ENCODE measurements around the gene JAM3. TPM values are rescaled to one million over a fixed set of nuclear protein-coding genes. Genes with fewer than 3 reads are reported as not detected.

JAM3 gene
- total RNA-seq (2022): 1.6 TPM in 2 replicates
- percentile 26 among the genes with signal in this experiment for Bru-seq, nascent RNA
- BruChase-seq, experiment 1, labeled RNA remaining after a 6-hour chase: percentile 28 among the genes with signal in this experiment
- percentile 27 among the genes with signal in this experiment for BruChase-seq, experiment 2, labeled RNA remaining after a 2-hour chase
- long read RNA-seq, transcript JAM3-201 (9 exons, 3,912 nt): major isoform, 5 of 5 reads
- long read RNA-seq, partial matches to known transcripts: 0 of 5 reads
- long read RNA-seq, other reads (novel, unspliced or antisense): 0 of 5 reads

- no peaks in the 10 kb centered on the region for H3K9me3 Mint-ChIP-seq (ENCODE audit: unreplicated experiment)
- H3K27me3 Mint-ChIP-seq (ENCODE audit: insufficient read depth, unreplicated experiment): peaks cover 40% of the 10 kb centered on the region
- TF ChIP-seq CTCF (IDR thresholded peaks at IDR 0.05; ENCODE audit: unreplicated experiment): no peak
- peak within 1 kb of the TSS; percentile 67 for H3K4me3 Mint-ChIP-seq (ENCODE audit: unreplicated experiment)
- intact Hi-C loops (cut with micrococcal nuclease): no loop called here
- BruUV-seq (replicated peaks): no TSS peak
- H3K36me3 Mint-ChIP-seq (ENCODE audit: insufficient read depth, unreplicated experiment): no peaks in the 10 kb centered on the region
- POLR2A ChIA-PET: interaction anchor here (0.9 to 1.2 kb wide), 2 partner anchors 15 to 51 kb away, joined by 3 read pairs; no protein-coding TSS in a partner anchor
- no peaks in the 10 kb centered on the region for H3K4me1 Mint-ChIP-seq (ENCODE audit: insufficient read depth, unreplicated experiment)
- H3K27ac Mint-ChIP-seq (ENCODE audit: low read depth, unreplicated experiment): no peak within 1 kb of the TSS
- DNase-seq (ENCODE audit: unreplicated experiment): no peak
- CTCF ChIA-PET: interaction anchor here (0.6 to 1.1 kb wide), 4 partner anchors 19 to 141 kb away, joined by 3 to 5 read pairs (median 4); no protein-coding TSS in a partner anchor
Observed at GRCh38 chr11:134068829-134069425, at the start of gene JAM3. Gene JAM3 (plus strand): TSS chr11:134069072. CDS start chr11:134069084, 12 bp downstream.

DNA sequence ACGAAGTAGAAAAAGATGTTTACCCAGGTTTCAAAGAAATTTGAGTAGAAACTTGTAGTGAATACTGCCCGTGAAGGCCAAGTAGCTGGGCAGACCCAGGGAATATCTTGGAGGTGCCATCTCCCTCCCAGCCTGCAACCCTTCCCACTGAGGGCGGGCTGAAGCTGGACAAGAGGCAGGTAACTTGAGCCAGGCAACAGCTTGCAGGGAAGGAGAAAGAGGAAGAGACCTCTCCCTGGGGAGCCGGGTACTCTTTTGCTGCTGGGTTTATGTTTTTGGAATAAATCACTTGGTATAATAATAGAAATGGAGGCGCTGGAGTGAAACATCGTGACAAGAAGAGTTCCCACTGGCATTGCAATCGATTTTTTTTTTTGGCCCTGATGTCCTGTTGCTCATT, 49.4 kb upstream of the JAM3 start:
- peaks cover 31% of the 10 kb centered on the region for H3K27me3 Mint-ChIP-seq (ENCODE audit: insufficient read depth, unreplicated experiment)
- BruUV-seq (replicated peaks): no TSS peak
- CTCF ChIA-PET: interaction anchor here (0.8 kb wide), 1 partner anchor 91 kb away, joined by 3 read pairs; no protein-coding TSS in a partner anchor
- no peak overlapping the region for H3K27ac Mint-ChIP-seq (ENCODE audit: low read depth, unreplicated experiment)
- no peak overlapping the region for H3K4me3 Mint-ChIP-seq (ENCODE audit: unreplicated experiment)
- no peaks in the 10 kb centered on the region for H3K9me3 Mint-ChIP-seq (ENCODE audit: unreplicated experiment)
- H3K4me1 Mint-ChIP-seq (ENCODE audit: insufficient read depth, unreplicated experiment): peaks cover 11% of the 10 kb centered on the region
- H3K36me3 Mint-ChIP-seq (ENCODE audit: insufficient read depth, unreplicated experiment): no peaks in the 10 kb centered on the region
- intact Hi-C loops (cut with micrococcal nuclease): no loop called here
- no peak for DNase-seq (ENCODE audit: unreplicated experiment)
- TF ChIP-seq CTCF (IDR thresholded peaks at IDR 0.05; ENCODE audit: unreplicated experiment): no peak
- POLR2A ChIA-PET: no interaction called here

GRCh38 chr11:134020598-134020997, 48.3 kb upstream of the JAM3 start:
- H3K27ac Mint-ChIP-seq (ENCODE audit: low read depth, unreplicated experiment): no peak overlapping the region
- H3K36me3 Mint-ChIP-seq (ENCODE audit: insufficient read depth, unreplicated experiment): no peaks in the 10 kb centered on the region
- no peak overlapping the region for H3K4me3 Mint-ChIP-seq (ENCODE audit: unreplicated experiment)
- no TSS peak for BruUV-seq (replicated peaks)
- peaks cover 29% of the 10 kb centered on the region for H3K27me3 Mint-ChIP-seq (ENCODE audit: insufficient read depth, unreplicated experiment)
- DNase-seq (ENCODE audit: unreplicated experiment): no peak
- ChIA-PET CTCF (interaction anchor here (0.6 kb wide), 1 partner anchor 9 kb away, joined by 3 read pairs; no protein-coding TSS in a partner anchor), POLR2A (no interaction called here)
- intact Hi-C loops (cut with micrococcal nuclease): no loop called here
- peaks cover 22% of the 10 kb centered on the region for H3K4me1 Mint-ChIP-seq (ENCODE audit: insufficient read depth, unreplicated experiment)
- no peaks in the 10 kb centered on the region for H3K9me3 Mint-ChIP-seq (ENCODE audit: unreplicated experiment)
- no peak for TF ChIP-seq CTCF (IDR thresholded peaks at IDR 0.05; ENCODE audit: unreplicated experiment)

GRCh38 chr11:134021326-134021725, 47.5 kb upstream of the JAM3 start:
- Mint-ChIP-seq H3K27ac (ENCODE audit: low read depth, unreplicated experiment) (no peak overlapping the region), H3K4me3 (ENCODE audit: unreplicated experiment) (no peak overlapping the region), H3K36me3 (ENCODE audit: insufficient read depth, unreplicated experiment) (no peaks in the 10 kb centered on the region), H3K27me3 (ENCODE audit: insufficient read depth, unreplicated experiment) (peaks cover 22% of the 10 kb centered on the region), H3K4me1 (ENCODE audit: insufficient read depth, unreplicated experiment) (peaks cover 29% of the 10 kb centered on the region), H3K9me3 (ENCODE audit: unreplicated experiment) (no peaks in the 10 kb centered on the region)
- ChIA-PET POLR2A (no interaction called here), CTCF (interaction anchor here (0.5 kb wide), 1 partner anchor 141 kb away, joined by 3 read pairs; no protein-coding TSS in a partner anchor)
- no TSS peak for BruUV-seq (replicated peaks)
- DNase-seq (ENCODE audit: unreplicated experiment): no peak
- intact Hi-C loops (cut with micrococcal nuclease): no loop called here
- TF ChIP-seq CTCF (IDR thresholded peaks at IDR 0.05; ENCODE audit: unreplicated experiment): no peak

Measured in MCF 10A (cell line).